ENCODE data around the gene NPHP4.
"Not testable (repeated sequence)": the region's sequence is repeated elsewhere in the genome, so short reads cannot be mapped to it uniquely, and the experiment has no call there.

Gene NPHP4

GRCh38 chr1:5934058-5934884, 58.0 kb downstream of the NPHP4 start:
- DNase-seq (ENCODE audit: low read depth, low spot score): no peak

DNA sequence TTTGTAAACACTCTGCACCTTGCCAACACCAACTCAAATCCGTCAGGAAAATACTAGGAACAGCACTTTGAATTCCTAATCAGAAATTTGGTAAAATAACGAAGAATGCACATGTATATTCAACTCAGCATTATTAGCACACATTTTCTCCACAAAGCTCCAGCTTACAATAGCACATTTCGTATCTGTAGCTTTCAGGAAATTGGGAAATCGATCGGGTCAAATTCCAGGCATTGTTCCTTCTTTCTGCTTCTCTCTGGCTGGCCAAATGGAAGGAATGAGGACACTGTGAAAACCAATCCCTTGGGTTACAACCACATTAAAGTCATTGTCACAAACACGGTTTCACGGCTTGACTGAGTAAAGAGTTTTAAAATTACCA, 58.6 kb downstream of the NPHP4 start:
- DNase-seq (ENCODE audit: low read depth, low spot score): no peak

DNA sequence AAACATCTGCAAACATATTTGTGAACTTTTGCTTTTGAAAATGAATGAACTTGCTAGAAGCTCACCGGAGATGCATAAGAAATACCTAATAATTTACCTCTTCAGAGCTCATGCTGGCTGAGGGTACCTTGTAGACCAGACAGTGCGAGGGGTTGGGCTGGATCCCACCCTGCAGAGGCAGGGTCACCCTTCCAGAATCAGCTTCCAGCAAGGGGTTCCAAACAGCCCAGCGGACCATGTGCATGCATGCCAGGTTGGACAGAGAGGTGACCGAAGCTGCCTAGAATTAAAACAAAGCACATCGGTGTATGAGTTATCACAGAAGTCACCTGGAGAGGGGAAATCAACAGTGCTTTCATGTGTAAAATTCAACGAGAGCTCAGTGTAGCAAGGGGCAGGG, 59.2 kb downstream of the NPHP4 start:
- no peak for DNase-seq (ENCODE audit: low read depth, low spot score)

GRCh38 chr1:5928714-5929400, 63.4 kb downstream of the NPHP4 start:
- no peak for DNase-seq (ENCODE audit: low read depth, low spot score)

GRCh38 chr1:5927506-5928370, 64.5 kb downstream of the NPHP4 start:
- DNase-seq (ENCODE audit: low read depth, low spot score): no peak

- no peak for DNase-seq (ENCODE audit: low read depth, low spot score)
Observed at GRCh38 chr1:5926686-5927435, 65.4 kb downstream of the NPHP4 start.

DNA sequence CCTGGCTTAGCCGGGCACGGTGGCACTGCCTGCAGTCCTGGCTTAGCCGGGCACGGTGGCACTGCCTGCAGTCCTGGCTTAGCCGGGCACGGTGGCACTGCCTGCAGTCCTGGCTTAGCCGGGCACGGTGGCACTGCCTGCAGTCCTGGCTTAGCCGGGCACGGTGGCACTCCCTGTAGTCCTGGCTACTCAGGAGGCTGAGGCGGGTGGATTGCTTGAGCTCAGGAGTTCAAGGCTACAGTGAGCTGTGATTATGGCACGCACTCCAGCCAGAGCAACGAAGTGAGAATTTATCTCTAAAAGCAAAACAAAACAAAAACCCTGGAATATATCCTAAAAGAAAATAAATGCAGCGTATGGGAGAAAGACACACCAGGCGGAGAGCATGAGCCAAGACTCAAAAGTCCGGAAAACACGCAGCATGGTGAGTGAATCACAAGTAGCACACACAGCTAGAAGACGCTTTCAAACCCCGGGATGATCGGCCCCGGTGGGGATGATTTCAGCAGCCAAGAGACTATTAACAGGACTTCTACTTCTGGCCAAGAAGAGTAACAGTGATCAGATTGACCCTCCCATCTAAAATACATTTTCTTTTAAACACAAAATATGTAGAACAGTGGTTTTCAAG, 69.4 kb downstream of the NPHP4 start:
- not testable (repeated sequence) for DNase-seq (ENCODE audit: low read depth, low spot score)

- DNase-seq (ENCODE audit: low read depth, low spot score): no peak
Observed at GRCh38 chr1:5921671-5922070, 70.6 kb downstream of the NPHP4 start.

- no peak for DNase-seq (ENCODE audit: low read depth, low spot score)
Observed at GRCh38 chr1:5921129-5921528, 71.1 kb downstream of the NPHP4 start.

- DNase-seq (ENCODE audit: low read depth, low spot score): no peak
Observed at GRCh38 chr1:5920201-5920600, 72.0 kb downstream of the NPHP4 start.

DNA sequence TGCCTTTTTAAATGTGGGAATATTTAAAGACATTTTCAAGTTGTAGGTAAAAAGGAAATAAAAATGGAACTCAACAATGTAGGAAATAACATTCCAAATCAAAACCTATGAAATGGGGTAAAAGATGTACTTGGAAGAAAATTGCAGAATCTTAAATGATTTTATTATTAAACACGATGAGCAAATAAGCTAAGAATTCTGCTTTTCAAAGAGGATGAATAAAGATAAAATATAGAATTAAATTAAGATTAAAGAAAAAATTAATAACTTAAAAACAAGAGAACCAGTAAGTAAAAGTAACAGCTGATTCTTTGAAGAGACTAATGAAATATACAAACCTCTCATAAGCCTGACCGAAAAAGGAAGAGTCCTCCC, 74.0 kb downstream of the NPHP4 start:
- no peak for DNase-seq (ENCODE audit: low read depth, low spot score)

DNA sequence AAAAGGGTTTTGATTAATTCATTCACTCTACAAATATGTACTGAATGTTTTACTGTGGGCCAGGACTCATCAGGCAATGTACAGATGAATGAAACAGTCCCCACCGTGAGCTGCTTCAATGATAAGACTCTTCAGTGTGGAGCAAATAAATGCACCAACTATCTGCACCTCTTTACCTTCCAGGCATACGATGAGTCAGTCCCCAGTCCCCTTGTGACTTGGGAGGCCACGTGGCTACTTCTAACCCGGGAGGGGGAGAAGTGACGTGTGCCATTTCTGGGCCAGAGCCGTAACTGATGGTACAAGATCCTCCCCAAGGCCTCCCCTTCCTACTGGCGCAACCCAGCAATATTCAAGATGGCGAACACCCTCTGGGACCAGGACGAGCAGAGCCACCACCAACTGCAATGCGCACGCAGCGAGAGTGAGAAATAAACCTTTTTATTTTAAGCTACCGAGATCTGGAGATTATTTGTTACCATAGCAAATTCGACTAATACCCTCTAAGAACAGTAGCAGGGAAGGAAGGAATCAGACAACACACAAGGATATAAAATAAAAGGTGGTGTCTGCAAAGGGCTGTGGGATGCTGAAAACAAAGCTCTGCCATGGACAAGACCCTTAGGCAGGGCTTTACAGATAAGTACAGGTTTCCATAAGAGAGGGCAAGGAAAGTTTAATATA, 74.5 kb downstream of the NPHP4 start:
- no peak for DNase-seq (ENCODE audit: low read depth, low spot score)

GRCh38 chr1:5917281-5917590, 75.0 kb downstream of the NPHP4 start:
- no peak for DNase-seq (ENCODE audit: low read depth, low spot score)

DNA sequence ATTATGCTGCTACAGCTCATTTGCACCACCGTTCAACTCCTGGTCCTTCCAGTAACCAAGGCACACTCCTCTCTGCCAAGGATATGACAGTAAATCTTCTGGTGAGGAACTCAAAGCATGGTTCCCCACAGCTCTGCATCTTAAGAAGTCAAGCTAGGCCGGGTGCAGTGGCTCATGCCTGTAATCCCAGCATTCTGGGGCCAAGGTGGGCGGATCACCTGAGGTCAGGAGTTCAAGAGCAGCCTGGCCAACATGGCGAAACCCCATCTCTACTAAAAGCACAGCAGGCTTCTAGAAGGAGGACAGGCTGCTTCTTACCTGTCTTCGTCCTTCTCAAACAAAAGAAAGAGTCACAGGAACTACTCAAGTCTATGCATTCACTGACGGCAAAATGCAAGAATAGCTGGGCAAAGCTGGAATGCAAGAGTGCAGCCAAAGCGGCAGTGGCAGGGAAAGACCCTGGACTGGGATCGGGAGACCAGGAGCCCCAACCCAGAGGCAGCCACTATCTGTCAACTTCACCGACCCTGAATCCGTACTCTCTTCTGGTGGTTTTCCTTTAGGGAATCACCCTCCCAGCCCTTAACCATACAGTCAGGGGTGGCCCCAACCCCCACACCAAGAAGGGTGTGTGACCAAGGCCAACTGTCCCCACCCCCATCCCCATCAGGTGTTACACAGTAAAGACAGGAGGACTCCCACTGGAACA, 75.5 kb downstream of the NPHP4 start:
- no peak for DNase-seq (ENCODE audit: low read depth, low spot score)

GRCh38 chr1:5915587-5916571, 76.3 kb downstream of the NPHP4 start:
- peak; percentile 72 for DNase-seq (ENCODE audit: low read depth, low spot score)

- no peak for DNase-seq (ENCODE audit: low read depth, low spot score)
Observed at GRCh38 chr1:5914676-5915365, 77.4 kb downstream of the NPHP4 start.

- no peak for DNase-seq (ENCODE audit: low read depth, low spot score)
Observed at GRCh38 chr1:5913876-5914275, 78.3 kb downstream of the NPHP4 start.
